Retinal pigment epithelial cell (primary cell): ENCODE results near the gene AKAP8.
A peak's percentile ranks its signal among the peaks of the same experiment; 100 is the strongest.

Experiments
- DNase-seq: peaks from one replicate; pipeline ENCODE4 v3.0.0-alpha.2; 2010; ENCODE audit warnings: low read depth
- H3K4me3 ChIP-seq: 2 replicates; pipeline ENCODE4 v1.5.1; 2011; ENCODE audit warnings: mild to moderate bottlenecking, low read length, control low read depth, moderate library complexity
- CTCF ChIP-seq: conservative IDR thresholded peaks from 2 replicates; pipeline ENCODE4 v1.5.1; 2011; ENCODE audit warnings: low read depth, low read length, control low read depth, inconsistent platforms

The AKAP8 gene

GRCh38 chr19:15379083-15379998, at the start of gene AKAP8:
AKAP8 (minus strand) TSS chr19:15379787; CDS start chr19:15379731, 56 bp downstream.
- DNase-seq = peak; percentile 91
- TF ChIP-seq CTCF = no peak
- peak within 1 kb of the TSS; percentile 96 for H3K4me3 ChIP-seq

GRCh38 chr19:15427991-15428471, 48.4 kb upstream of the AKAP8 start:
- TF ChIP-seq CTCF = no peak
- DNase-seq = no peak
- no peak overlapping the region for H3K4me3 ChIP-seq

DNA sequence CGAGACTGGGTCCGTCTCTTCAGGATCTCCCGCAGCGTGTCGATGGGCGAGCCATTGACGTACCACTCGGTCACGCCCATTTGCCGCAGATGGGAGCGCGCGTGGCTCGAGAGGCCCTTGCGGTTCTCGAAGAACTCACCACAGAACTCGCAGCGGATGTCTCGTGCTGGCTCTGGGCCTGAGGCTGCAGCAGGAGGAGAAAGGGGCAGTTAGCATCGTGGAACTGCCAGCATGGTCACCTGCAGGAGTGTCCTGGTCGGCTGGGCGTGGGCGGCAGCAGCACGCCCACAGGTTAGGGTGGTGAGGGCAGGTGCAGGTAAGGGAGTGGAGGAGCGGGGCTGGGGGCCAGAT, 47.7 kb upstream of the AKAP8 start:
- DNase-seq = no peak
- H3K4me3 ChIP-seq = no peak overlapping the region
- no peak for TF ChIP-seq CTCF

DNA sequence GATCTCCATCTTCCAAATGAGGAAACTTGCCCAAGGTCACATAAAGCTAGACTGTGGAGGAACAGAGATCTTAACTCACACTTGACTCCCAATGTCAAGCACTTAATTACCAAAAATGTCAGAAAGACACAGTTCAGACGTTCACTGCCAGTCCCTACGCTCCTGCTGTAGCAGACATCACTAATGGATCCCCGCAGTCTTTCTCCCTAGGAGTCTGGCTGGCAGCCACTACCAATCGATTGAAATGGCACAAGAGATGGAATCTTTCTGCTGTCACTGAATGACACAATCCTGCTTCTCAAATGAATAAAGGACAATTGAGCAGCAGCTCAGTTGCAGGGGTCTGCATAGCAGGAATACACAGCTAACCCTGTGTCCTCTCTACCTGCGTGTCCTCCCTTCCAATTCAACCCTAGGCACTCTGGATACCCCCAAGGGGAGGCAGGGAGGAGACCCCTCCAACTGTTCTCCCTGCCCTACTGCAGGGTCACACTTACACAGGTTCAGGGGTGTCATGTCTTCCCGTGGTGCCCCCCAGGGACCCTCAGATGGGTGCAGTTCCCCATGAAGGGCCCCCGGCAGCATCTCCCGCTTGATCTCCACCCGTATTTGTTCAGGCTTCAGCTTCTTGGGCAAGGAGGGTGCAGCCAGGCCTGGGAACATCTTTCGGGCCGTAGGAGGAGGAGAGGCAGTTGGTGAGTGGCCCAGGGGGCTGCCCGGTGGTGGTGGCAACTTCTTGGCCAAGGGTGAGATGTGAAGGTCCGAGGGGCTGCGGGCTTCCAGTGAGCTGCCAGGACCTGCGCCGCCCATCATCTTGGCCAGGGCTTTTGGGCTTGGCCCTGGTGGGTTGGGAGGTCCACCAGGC, 47.1 kb upstream of the AKAP8 start:
- TF ChIP-seq CTCF = no peak

DNA sequence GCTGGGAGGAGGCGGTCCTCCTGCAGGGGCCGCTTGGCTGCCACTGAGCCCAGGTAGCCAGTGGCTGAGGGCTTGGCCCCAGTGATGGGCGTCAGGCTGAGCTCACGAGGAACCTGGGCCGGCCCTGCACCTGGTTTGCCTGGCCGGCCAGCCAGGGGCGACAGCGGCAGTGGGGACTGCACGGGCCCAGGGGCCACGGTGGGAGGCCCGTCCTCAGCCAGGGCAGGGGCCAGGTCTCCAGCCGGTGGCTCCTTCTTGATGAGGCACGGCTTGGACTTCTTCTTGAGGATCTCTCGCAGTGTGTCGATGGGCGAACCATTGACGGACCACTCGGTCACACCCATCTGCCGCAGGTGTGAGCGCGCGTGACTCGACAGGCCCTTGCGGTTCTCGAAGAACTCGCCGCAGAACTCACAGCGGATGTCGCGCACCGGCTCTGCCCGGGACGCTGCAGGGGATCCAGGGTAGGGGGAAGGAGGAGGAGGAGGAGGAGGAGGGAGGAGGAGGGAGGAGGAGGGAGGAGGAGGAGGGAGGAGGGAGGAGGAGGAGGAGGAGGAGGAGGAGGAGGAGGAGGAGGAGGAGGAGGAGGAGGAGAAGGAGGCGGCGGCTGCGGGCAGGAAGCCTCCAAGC, 45.8 kb upstream of the AKAP8 start:
- no peak for DNase-seq
- H3K4me3 ChIP-seq = no peak overlapping the region
- no peak for TF ChIP-seq CTCF

More for the DNA sequence above, 47.1 kb upstream of the AKAP8 start:
- H3K4me3 ChIP-seq = no peak overlapping the region
- DNase-seq = no peak

GRCh38 chr19:15424692-15425272, 45.2 kb upstream of the AKAP8 start:
- DNase-seq = no peak
- H3K4me3 ChIP-seq = no peak overlapping the region
- TF ChIP-seq CTCF = no peak
